HEK293T (cell line): ENCODE data around the gene PROK1.
A peak's percentile ranks its signal among the peaks of the same experiment; 100 is the strongest.

ENCODE experiments used
- CTCF ChIA-PET: fragments of 350-600 bp; formaldehyde crosslinking; extraction: SDS; loops from one replicate; lab custom pipeline; 2021; ENCODE audit warnings: antibody characterized with exemption, inconsistent platforms; lab: Yijun Ruan, JAX
- POLR2A ChIA-PET: fragments of 350-600 bp; formaldehyde crosslinking; extraction: SDS; loops from one replicate; lab custom pipeline; 2020; ENCODE audit warnings: antibody characterized with exemption, inconsistent platforms; lab: Yijun Ruan, JAX
- DNase-seq: peaks from one replicate; pipeline ENCODE4 v3.0.0; 2012; ENCODE audit warnings: mixed read lengths; ENCODE audit errors: extremely low spot score
- ARNT ChIP-seq: fragments of 450-650 bp; IDR thresholded peaks from 2 replicates; pipeline ENCODE4 v1.6.1; 2017; ENCODE audit warnings: mild to moderate bottlenecking
- BHLHE40 ChIP-seq: fragments of 450-650 bp; IDR thresholded peaks from 2 replicates; pipeline ENCODE4 v1.6.1; 2016; ENCODE audit warnings: mild to moderate bottlenecking, moderate library complexity, borderline replicate concordance
- CTBP1 ChIP-seq: fragments of 450-650 bp; IDR thresholded peaks from 2 replicates; pipeline ENCODE4 v1.6.1; 2016; ENCODE audit warnings: borderline replicate concordance
- ELF4 ChIP-seq: fragments of 450-650 bp; IDR thresholded peaks from 2 replicates; pipeline ENCODE4 v1.6.1; 2017; ENCODE audit warnings: antibody characterized with exemption
- FOXA1 ChIP-seq: fragments of 450-650 bp; IDR thresholded peaks from 2 replicates; pipeline ENCODE4 v1.6.1; 2016; ENCODE audit warnings: mild to moderate bottlenecking
- FOXK2 ChIP-seq: fragments of 450-650 bp; IDR thresholded peaks from 2 replicates; pipeline ENCODE4 v1.6.1; 2016; ENCODE audit warnings: mild to moderate bottlenecking
- FOXM1 ChIP-seq: fragments of 450-650 bp; IDR thresholded peaks from 2 replicates; pipeline ENCODE4 v1.6.1; 2017; ENCODE audit warnings: mild to moderate bottlenecking, borderline replicate concordance
- HDGF ChIP-seq: fragments of 450-650 bp; IDR thresholded peaks from 2 replicates; pipeline ENCODE4 v1.6.1; 2017; ENCODE audit warnings: antibody characterized with exemption, borderline replicate concordance
- L3MBTL2 ChIP-seq: fragments of 450-650 bp; conservative IDR thresholded peaks from 2 replicates; pipeline ENCODE4 v1.6.1; 2016; ENCODE audit warnings: mild to moderate bottlenecking
- LEF1 ChIP-seq: fragments of 450-650 bp; IDR thresholded peaks from 2 replicates; pipeline ENCODE4 v1.6.1; 2017; ENCODE audit warnings: mild to moderate bottlenecking, borderline replicate concordance
- NFRKB ChIP-seq: fragments of 450-650 bp; IDR thresholded peaks from 2 replicates; pipeline ENCODE4 v1.6.1; 2016; ENCODE audit warnings: mild to moderate bottlenecking, moderate library complexity
- PKNOX1 ChIP-seq: fragments of 450-650 bp; IDR thresholded peaks from 2 replicates; pipeline ENCODE4 v1.6.1; 2016
- SP1 ChIP-seq: fragments of 450-650 bp; IDR thresholded peaks from 2 replicates; pipeline ENCODE4 v1.6.1; 2017
- SUZ12 ChIP-seq: fragments of 450-650 bp; IDR thresholded peaks from 2 replicates; pipeline ENCODE4 v1.6.1; 2016; ENCODE audit warnings: mild to moderate bottlenecking
- TARDBP ChIP-seq: fragments of 450-650 bp; IDR thresholded peaks from 2 replicates; pipeline ENCODE4 v1.6.1; 2016
- ZNF384 ChIP-seq: fragments of 450-650 bp; IDR thresholded peaks from 2 replicates; pipeline ENCODE4 v1.6.1; 2016

PROK1 gene

GRCh38 chr1:110494522-110495406 is 43.8 kb downstream of the PROK1 start:
- ChIA-PET CTCF (interaction anchor here (1.0 to 2.9 kb wide), 17 partner anchors 9 to 406 kb away, joined by 3 to 41 read pairs (median 10); no protein-coding TSS in a partner anchor), POLR2A (interaction anchor here (1.9 kb wide), 1 partner anchor 87 kb away, joined by 5 read pairs; no protein-coding TSS in a partner anchor)
- no peak for TF ChIP-seq FOXM1
- peak; percentile 53 for TF ChIP-seq PKNOX1
- DNase-seq = no peak

- ChIA-PET CTCF (interaction anchor here (0.5 to 2.9 kb wide), 52 partner anchors 10 to 1653 kb away, joined by 3 to 41 read pairs (median 5); partner anchors contain the start of genes KCNC4 and RBM15), POLR2A (interaction anchor here (0.8 to 1.9 kb wide), 5 partner anchors 35 to 289 kb away, joined by 3 to 5 read pairs (median 4); partner anchors contain the start of gene RBM15)
- TF ChIP-seq FOXK2 (peak; percentile 86), LEF1 (no peak)
- DNase-seq = peak; percentile 92
Measured at GRCh38 chr1:110495926-110496600, 45.1 kb downstream of the PROK1 start.

- CTCF ChIA-PET = interaction anchor here (0.7 kb wide), 1 partner anchor 296 kb away, joined by 3 read pairs; no protein-coding TSS in a partner anchor
- DNase-seq = no peak
- POLR2A ChIA-PET = no interaction called here
- TF ChIP-seq ARNT (no peak), BHLHE40 (no peak), TARDBP (no peak), SUZ12 (no peak), L3MBTL2 (no peak), PKNOX1 (no peak), ELF4 (no peak), FOXA1 (no peak), CTBP1 (no peak), HDGF (no peak), FOXM1 (no peak)
Measured at GRCh38 chr1:110498270-110498669, 47.3 kb downstream of the PROK1 start.

GRCh38 chr1:110501488-110502132 is 50.7 kb downstream of the PROK1 start:
- TF ChIP-seq FOXK2 (no peak), HDGF (no peak), CTBP1 (no peak), L3MBTL2 (no peak), LEF1 (no peak), SP1 (no peak), PKNOX1 (no peak), FOXM1 (no peak), NFRKB (no peak), BHLHE40 (no peak), ARNT (no peak), ZNF384 (no peak), ELF4 (no peak)
- DNase-seq = no peak
- ChIA-PET POLR2A (interaction anchor here (1.1 kb wide), 1 partner anchor 305 kb away, joined by 4 read pairs; no protein-coding TSS in a partner anchor), CTCF (interaction anchor here (0.6 to 1.0 kb wide), 3 partner anchors 10 to 264 kb away, joined by 3 to 4 read pairs (median 3); no protein-coding TSS in a partner anchor)

- CTCF ChIA-PET = interaction anchor here (0.6 to 1.0 kb wide), 3 partner anchors 11 to 263 kb away, joined by 3 to 4 read pairs (median 3); no protein-coding TSS in a partner anchor
- DNase-seq = no peak
- TF ChIP-seq TARDBP (no peak), NFRKB (no peak), FOXK2 (no peak), HDGF (no peak), CTBP1 (no peak), SP1 (no peak)
- POLR2A ChIA-PET = interaction anchor here (1.1 kb wide), 1 partner anchor 306 kb away, joined by 4 read pairs; no protein-coding TSS in a partner anchor
Measured at GRCh38 chr1:110502402-110503151, 51.6 kb downstream of the PROK1 start.
